ENCODE results near the gene SBF1. TPM values are rescaled to one million over a fixed set of nuclear protein-coding genes. Genes with fewer than 3 reads are reported as not detected.

SBF1 gene
- total and polyA plus RNA-seq, 2 of the 13 experiments (the other 11 are each of a cell fraction or from before 2014, with no cell fraction given), result 31.7 to 40.9 TPM

DNA sequence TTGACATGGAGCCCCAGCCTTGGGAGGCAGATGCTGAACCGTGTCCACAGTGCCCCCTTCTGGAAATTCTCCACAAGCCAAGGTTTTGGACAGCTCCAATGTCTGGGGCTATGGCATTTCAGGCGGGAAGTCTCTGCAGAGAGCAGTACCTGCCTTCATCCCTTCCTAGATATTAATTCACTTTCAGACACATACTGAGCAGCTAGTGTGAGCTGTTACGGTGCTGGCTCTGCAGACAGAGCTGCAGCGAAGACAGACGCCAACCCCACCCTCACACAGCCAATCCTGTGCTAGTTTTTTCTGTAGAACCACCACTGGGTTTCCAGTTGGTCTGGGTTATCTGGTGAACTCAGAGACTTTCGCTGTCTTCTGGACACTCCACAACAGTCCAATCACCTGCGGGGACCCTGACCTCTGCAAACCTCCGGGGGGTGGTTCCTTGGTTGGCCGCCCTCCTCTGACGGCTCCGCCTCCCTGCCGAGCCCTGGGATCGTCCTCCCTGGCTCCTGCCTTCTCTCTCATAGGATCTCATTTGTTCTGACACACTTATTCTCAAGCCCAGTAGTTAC, 23.6 kb upstream of the SBF1 start (continued):
- TF ChIP-seq, protein P1, sequence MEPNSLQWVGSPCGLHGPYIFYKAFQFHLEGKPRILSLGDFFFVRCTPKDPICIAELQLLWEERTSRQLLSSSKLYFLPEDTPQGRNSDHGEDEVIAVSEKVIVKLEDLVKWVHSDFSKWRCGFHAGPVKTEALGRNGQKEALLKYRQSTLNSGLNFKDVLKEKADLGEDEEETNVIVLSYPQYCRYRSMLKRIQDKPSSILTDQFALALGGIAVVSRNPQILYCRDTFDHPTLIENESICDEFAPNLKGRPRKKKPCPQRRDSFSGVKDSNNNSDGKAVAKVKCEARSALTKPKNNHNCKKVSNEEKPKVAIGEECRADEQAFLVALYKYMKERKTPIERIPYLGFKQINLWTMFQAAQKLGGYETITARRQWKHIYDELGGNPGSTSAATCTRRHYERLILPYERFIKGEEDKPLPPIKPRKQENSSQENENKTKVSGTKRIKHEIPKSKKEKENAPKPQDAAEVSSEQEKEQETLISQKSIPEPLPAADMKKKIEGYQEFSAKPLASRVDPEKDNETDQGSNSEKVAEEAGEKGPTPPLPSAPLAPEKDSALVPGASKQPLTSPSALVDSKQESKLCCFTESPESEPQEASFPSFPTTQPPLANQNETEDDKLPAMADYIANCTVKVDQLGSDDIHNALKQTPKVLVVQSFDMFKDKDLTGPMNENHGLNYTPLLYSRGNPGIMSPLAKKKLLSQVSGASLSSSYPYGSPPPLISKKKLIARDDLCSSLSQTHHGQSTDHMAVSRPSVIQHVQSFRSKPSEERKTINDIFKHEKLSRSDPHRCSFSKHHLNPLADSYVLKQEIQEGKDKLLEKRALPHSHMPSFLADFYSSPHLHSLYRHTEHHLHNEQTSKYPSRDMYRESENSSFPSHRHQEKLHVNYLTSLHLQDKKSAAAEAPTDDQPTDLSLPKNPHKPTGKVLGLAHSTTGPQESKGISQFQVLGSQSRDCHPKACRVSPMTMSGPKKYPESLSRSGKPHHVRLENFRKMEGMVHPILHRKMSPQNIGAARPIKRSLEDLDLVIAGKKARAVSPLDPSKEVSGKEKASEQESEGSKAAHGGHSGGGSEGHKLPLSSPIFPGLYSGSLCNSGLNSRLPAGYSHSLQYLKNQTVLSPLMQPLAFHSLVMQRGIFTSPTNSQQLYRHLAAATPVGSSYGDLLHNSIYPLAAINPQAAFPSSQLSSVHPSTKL (CRISPR knock-in tag; IDR thresholded peaks at IDR 0.05), result peak; percentile 16; the same call in 1 of the 2 replicates
- TF ChIP-seq ZNF790 (CRISPR knock-in tag; IDR thresholded peaks at IDR 0.05; ENCODE audit: borderline replicate concordance) (no peak), ISL2 (CRISPR knock-in tag; IDR thresholded peaks at IDR 0.05) (no peak), NFYB (CRISPR knock-in tag; IDR thresholded peaks at IDR 0.05) (0 out of 2 replicates have a peak, but pooled peaks have one; percentile 48), NR2F1 (CRISPR knock-in tag; IDR thresholded peaks at IDR 0.05) (peak in 1 of 2 experiments; percentile 34; a peak in 2 of 4 replicates), ZNF773 (CRISPR knock-in tag; IDR thresholded peaks at IDR 0.05; ENCODE audit: borderline replicate concordance) (no peak), ATAD3A (CRISPR knock-in tag; IDR thresholded peaks at IDR 0.05) (no peak), PHF21A (CRISPR knock-in tag; IDR thresholded peaks at IDR 0.05) (peak; percentile 40; the same call in 1 of the 2 replicates), HDAC6 (IDR thresholded peaks at IDR 0.05; ENCODE audit: low read depth, low read length) (no peak), ZNF431 (CRISPR knock-in tag; IDR thresholded peaks at IDR 0.05; ENCODE audit: borderline replicate concordance, low read depth) (no peak), SP1 (IDR thresholded peaks at IDR 0.05) (no peak), SP1 (CRISPR knock-in tag; IDR thresholded peaks at IDR 0.05) (peak; percentile 20; the same call in 1 of the 2 replicates)
- TF ChIP-seq, protein P2, sequence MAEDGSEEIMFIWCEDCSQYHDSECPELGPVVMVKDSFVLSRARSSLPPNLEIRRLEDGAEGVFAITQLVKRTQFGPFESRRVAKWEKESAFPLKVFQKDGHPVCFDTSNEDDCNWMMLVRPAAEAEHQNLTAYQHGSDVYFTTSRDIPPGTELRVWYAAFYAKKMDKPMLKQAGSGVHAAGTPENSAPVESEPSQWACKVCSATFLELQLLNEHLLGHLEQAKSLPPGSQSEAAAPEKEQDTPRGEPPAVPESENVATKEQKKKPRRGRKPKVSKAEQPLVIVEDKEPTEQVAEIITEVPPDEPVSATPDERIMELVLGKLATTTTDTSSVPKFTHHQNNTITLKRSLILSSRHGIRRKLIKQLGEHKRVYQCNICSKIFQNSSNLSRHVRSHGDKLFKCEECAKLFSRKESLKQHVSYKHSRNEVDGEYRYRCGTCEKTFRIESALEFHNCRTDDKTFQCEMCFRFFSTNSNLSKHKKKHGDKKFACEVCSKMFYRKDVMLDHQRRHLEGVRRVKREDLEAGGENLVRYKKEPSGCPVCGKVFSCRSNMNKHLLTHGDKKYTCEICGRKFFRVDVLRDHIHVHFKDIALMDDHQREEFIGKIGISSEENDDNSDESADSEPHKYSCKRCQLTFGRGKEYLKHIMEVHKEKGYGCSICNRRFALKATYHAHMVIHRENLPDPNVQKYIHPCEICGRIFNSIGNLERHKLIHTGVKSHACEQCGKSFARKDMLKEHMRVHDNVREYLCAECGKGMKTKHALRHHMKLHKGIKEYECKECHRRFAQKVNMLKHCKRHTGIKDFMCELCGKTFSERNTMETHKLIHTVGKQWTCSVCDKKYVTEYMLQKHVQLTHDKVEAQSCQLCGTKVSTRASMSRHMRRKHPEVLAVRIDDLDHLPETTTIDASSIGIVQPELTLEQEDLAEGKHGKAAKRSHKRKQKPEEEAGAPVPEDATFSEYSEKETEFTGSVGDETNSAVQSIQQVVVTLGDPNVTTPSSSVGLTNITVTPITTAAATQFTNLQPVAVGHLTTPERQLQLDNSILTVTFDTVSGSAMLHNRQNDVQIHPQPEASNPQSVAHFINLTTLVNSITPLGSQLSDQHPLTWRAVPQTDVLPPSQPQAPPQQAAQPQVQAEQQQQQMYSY (CRISPR knock-in tag; IDR thresholded peaks at IDR 0.05), result no peak
- TF ChIP-seq, protein P3, sequence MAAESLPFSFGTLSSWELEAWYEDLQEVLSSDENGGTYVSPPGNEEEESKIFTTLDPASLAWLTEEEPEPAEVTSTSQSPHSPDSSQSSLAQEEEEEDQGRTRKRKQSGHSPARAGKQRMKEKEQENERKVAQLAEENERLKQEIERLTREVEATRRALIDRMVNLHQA (CRISPR knock-in tag; IDR thresholded peaks at IDR 0.05), result no peak
- TF ChIP-seq, protein P4, sequence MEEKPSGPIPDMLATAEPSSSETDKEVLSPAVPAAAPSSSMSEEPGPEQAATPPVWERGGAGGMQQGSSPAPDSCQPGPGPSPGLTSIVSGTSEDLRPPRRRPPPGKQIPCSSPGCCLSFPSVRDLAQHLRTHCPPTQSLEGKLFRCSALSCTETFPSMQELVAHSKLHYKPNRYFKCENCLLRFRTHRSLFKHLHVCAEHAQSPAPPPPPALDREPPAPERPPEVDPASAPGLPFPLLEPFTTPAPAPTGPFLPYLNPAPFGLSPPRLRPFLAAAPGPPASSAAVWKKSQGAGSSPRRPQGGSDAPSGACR (CRISPR knock-in tag; IDR thresholded peaks at IDR 0.05), result no peak
- TF ChIP-seq, protein P5, sequence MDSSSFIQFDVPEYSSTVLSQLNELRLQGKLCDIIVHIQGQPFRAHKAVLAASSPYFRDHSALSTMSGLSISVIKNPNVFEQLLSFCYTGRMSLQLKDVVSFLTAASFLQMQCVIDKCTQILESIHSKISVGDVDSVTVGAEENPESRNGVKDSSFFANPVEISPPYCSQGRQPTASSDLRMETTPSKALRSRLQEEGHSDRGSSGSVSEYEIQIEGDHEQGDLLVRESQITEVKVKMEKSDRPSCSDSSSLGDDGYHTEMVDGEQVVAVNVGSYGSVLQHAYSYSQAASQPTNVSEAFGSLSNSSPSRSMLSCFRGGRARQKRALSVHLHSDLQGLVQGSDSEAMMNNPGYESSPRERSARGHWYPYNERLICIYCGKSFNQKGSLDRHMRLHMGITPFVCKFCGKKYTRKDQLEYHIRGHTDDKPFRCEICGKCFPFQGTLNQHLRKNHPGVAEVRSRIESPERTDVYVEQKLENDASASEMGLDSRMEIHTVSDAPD (CRISPR knock-in tag; IDR thresholded peaks at IDR 0.05), result 0 out of 2 replicates have a peak, but pooled peaks have one; percentile 31
- TF ChIP-seq, protein P6, sequence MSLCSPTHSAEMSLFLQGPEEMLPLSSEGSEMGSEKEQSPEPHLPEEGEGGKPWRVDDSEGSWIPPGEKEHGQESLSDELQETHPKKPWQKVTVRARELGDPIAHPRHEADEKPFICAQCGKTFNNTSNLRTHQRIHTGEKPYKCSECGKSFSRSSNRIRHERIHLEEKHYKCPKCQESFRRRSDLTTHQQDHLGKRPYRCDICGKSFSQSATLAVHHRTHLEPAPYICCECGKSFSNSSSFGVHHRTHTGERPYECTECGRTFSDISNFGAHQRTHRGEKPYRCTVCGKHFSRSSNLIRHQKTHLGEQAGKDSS (CRISPR knock-in tag; IDR thresholded peaks at IDR 0.05; ENCODE audit: borderline replicate concordance, low read depth), result no peak

Data from HepG2 (cell line).